GM10248 (cell line): ENCODE data around the gene CCL24.
"Not testable (repeated sequence)": the region's sequence is repeated elsewhere in the genome, so short reads cannot be mapped to it uniquely, and the experiment has no call there.

Source experiments
- CTCF ChIA-PET: fragments of 300-600 bp; sonication (Branson Sonifier 250); formaldehyde crosslinking; extraction: SDS; loops from one replicate; lab custom pipeline; 2021; ENCODE audit warnings: antibody characterized with exemption; lab: Yijun Ruan, JAX
- POLR2A ChIA-PET: fragments of 350-650 bp; sonication (Branson Sonifier 250); formaldehyde crosslinking; extraction: SDS; loops from one replicate; lab custom pipeline; 2020; ENCODE audit warnings: antibody characterized with exemption; lab: Yijun Ruan, JAX
- DNase-seq: peaks from one replicate; pipeline ENCODE4 v3.0.0; 2012; ENCODE audit errors: extremely low spot score
- TF ChIP-seq, protein P1 (sequence below): IDR thresholded peaks from 2 replicates; pipeline ENCODE4 v1.5.1; 2012; ENCODE audit warnings: mild to moderate bottlenecking, low read depth; ENCODE audit errors: extremely low read depth, missing control alignments, control extremely low read depth

CCL24 gene

DNA sequence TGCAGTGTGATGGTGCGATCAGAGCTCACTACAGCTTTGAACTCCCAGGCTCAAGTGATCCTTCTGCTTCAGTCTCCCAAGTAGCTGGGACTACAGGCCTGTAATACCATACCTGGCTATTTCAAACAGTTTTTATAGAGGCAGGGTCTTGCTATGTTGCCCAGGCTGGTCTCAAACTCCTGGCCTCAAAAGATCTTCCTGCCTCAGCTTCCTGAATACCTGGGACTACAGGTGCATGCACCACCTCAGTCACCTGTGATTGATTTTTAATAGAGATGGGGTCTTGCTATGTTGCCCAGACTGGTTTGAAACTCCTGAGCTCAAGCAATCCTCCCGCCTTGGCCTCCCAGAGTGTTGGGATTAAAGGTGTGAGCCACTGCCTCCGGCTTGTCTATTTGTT lies 26.4 kb upstream of the CCL24 start:
- TF ChIP-seq, protein P1, sequence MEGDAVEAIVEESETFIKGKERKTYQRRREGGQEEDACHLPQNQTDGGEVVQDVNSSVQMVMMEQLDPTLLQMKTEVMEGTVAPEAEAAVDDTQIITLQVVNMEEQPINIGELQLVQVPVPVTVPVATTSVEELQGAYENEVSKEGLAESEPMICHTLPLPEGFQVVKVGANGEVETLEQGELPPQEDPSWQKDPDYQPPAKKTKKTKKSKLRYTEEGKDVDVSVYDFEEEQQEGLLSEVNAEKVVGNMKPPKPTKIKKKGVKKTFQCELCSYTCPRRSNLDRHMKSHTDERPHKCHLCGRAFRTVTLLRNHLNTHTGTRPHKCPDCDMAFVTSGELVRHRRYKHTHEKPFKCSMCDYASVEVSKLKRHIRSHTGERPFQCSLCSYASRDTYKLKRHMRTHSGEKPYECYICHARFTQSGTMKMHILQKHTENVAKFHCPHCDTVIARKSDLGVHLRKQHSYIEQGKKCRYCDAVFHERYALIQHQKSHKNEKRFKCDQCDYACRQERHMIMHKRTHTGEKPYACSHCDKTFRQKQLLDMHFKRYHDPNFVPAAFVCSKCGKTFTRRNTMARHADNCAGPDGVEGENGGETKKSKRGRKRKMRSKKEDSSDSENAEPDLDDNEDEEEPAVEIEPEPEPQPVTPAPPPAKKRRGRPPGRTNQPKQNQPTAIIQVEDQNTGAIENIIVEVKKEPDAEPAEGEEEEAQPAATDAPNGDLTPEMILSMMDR = no peak
- ChIA-PET POLR2A (no interaction called here), CTCF (interaction anchor here (1.6 kb wide), 1 partner anchor 180 kb away, joined by 7 read pairs; no protein-coding TSS in a partner anchor)
- no peak for DNase-seq

DNA sequence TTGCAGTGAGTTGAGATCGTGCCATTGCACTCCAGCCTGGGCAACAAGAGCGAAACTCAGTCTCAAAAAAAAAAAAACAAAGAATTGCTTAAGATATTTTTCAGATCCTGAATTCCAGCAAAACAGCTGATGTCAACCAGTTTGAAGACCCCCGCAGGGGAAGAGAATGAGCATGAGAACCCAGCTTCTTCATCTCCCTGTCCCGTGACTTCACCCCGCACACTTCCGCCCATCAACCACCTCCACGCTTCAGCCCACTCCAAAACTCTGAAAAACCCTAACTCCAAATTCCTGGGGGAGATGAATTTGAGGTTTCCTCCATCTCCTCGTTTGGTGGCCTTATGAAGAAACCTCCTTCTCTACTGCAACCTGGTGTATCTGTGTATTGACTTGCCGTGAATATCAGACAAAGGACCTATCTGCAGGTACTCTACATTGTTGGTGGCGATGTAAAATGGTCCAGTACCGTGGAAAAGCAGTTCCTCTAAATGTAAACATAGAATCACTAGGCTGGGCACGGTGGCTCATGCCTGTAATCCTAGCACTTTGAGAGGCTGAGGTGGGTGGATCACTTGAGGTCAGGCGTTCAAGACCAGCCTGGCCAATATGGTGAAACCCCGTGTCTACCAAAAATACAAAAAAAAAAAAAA lies 24.8 kb upstream of the CCL24 start:
- POLR2A ChIA-PET, DNase-seq: not testable (repeated sequence)
- CTCF ChIA-PET = interaction anchor here (1.6 kb wide), 1 partner anchor 182 kb away, joined by 7 read pairs; no protein-coding TSS in a partner anchor

DNA sequence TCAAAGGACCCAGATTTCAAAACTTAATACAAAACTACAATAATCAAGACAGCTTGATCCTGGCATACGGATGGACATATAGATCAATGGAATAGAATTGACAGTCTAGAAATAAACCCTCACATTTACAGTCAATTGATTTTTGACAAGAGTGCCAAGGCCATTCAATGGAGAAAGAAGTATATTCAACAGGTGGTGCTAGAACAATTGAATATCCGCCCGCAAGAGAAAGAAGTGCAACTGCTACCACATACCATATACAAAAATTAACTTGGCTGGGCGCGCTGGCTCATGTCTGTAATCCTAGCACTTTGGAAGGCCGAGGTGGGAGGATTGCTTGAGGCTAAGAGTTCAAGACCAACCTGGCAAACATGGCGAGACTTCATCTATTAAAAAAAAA lies 23.2 kb upstream of the CCL24 start:
- ChIA-PET POLR2A (no interaction called here), CTCF (interaction anchor here (1.1 kb wide), 1 partner anchor 11 kb away, joined by 3 read pairs; no protein-coding TSS in a partner anchor)

DNA sequence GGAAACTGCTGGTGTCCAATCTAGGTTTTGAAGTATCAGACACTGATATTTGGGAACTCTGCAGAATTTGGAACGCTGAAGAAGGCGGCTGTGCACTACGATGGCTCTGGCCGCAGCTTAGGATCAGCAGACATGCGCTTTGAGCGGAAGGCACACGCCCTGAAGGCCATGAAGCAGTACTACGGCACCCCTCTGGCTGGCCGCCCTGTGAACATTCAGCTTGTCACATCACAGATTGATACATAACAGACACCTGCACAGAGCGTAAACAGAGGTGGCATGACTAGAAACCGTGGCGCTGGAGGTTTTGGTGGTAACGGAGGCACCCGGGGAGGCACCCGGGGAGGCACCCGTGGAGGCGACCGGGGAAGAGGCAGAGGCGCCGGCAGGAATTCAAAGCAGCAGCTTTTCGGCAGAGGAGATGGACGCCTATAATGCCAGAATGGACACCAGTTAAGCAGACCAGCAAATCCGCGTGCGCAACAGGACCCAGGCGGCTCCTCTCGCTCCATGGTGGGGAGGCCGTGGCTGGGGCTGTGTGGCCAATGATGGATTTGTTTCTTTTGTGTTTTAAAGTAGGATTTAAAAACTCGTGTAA lies 22.2 kb upstream of the CCL24 start:
- TF ChIP-seq, protein P1 = no peak
- ChIA-PET CTCF (no interaction called here), POLR2A (no interaction called here)
- no peak for DNase-seq

More for the DNA sequence above, 23.2 kb upstream of the CCL24 start:
- DNase-seq = no peak
- TF ChIP-seq, protein P1 = no peak

DNA sequence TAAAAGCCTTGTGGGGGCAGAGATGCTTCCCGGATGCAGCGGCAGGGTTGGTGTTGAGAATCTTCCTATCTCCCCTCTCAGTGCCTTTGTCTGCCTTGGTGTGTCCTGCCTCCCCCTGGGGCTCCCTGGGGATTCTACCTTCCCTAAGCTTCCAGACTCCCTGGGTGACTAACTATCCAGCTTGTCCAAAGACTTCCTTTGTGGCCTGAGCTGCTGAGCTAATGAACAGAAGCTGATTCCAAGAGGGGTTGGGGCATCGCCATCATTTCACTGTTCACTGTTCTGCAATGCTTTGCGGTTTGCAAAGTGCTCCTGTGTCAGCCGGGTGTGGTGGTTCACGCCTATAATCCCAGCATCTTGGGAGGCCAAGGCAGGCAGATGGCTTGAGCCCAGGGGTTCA lies 20.1 kb upstream of the CCL24 start:
- POLR2A ChIA-PET, DNase-seq, CTCF ChIA-PET: not testable (repeated sequence)

DNA sequence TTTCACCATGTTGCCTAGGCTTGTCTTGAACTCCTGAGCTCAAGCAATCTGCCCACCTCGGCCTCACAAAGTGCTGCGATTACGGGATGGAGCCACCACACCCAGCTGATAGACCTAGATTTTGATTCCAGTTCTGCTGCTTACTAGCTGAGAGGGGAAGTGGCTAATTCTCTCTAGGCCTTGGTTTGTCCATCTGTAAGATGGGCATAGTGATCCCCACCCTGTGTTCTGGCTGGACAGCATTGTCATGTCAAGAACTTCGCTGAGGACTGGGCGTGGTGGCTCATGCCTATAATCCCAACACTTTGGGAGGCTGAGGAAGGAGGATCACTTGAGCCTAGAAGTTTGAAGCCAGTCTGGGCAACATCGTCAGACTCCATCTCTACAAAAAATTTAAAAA lies 17.4 kb upstream of the CCL24 start:
- TF ChIP-seq, protein P1 = no peak
- CTCF ChIA-PET = interaction anchor here (1.2 kb wide), 1 partner anchor 28 kb away, joined by 3 read pairs; no protein-coding TSS in a partner anchor

DNA sequence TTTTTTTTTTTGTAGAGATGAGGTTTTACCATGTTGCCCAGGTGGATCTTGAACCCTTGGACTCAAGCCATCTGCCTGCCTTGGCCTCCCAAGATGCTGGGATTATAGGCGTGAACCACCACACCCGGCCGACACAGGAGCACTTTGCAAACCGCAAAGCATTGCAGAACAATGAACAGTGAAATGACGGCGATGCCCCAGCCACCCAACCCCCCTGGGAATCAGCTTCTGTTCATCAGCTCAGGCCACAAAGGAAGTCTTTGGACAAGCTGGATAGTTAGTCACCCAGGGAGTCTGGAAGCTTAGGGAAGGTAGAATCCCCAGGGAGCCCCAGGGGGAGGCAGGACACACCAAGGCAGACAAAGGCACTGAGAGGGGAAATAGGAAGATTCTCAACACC lies 16.1 kb upstream of the CCL24 start:
- CTCF ChIA-PET, POLR2A ChIA-PET, DNase-seq: not testable (repeated sequence)

More for the DNA sequence above, 17.4 kb upstream of the CCL24 start:
- POLR2A ChIA-PET = no interaction called here
- DNase-seq = no peak

DNA sequence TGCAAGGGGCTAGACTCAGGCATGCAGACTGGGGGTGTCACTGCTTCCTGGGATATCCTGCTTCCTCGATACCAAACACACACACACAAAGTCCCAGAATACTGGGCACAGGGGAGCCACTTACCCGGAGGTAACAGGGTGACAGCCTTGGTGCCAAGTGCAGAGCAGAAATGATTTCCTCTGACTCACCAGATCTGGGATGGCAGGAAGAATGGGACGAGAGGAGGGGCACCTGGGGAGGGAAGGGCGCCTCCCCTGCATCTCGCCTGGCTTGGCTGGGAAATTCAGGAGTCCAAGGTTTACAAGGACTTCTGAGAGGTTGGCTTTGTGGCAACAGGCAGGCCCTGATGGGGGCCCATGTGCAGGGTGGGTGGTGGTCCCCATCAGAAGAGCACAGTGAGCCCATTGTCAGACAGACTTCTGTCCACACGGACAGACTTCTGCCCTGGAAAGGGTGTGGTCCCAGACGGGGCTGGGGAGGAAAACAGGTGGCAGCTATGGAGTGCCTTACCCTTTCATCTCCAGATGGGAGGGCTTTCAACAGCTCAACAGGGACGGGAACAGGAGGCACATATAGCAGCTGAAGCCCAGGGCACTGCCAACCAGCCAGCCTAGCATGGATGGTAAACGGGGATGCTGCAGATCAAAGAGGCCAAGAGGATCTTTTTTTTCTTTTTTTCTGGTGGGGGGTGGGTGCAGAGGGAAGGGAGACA lies 9.7 kb upstream of the CCL24 start:
- DNase-seq = no peak
- CTCF ChIA-PET = no interaction called here
- POLR2A ChIA-PET = no interaction called here
- TF ChIP-seq, protein P1 = no peak
